Left renal pelvis (tissue), 4 donors: ENCODE measurements around the gene OXSR1. TPM values are rescaled to one million over a fixed set of nuclear protein-coding genes. Genes with fewer than 3 reads are reported as not detected.
"Not testable (repeated sequence)": the region's sequence is repeated elsewhere in the genome, so short reads cannot be mapped to it uniquely, and the experiment has no call there.

Source experiments
- DNase-seq, 4 donors: peaks; one replicate each; pipeline ENCODE4 v3.0.0-alpha.2; 2013; ENCODE audit warnings: low read depth in 4 of 4, low spot score in 3 of 4
- polyA plus RNA-seq, 4 donors: library from polyadenylated mRNA; unstranded; fragments of 120-200 nt; gene quantifications; one replicate each; pipeline ENCODE4 v1.2.1, GENCODE V29; 2013; ENCODE audit not compliant: insufficient read length in 4 of 4

OXSR1 gene
- polyA plus RNA-seq, 4 donors = 33.5 to 56.5 (median 46.8) TPM

- no peak for DNase-seq
These were observed 100.4 kb downstream of the OXSR1 start, which contains the start of gene SLC22A13 for GRCh38 chr3:38265604-38266307. SLC22A13 (plus strand) TSS chr3:38265812; CDS start chr3:38265861, 49 bp downstream.

GRCh38 chr3:38266810-38267209 lies 101.5 kb downstream of the OXSR1 start:
- no peak for DNase-seq

GRCh38 chr3:38267662-38268061 lies 102.3 kb downstream of the OXSR1 start:
- no peak for DNase-seq

- no peak for DNase-seq
These were observed 102.8 kb downstream of the OXSR1 start for GRCh38 chr3:38268087-38268486.

GRCh38 chr3:38268522-38268921 lies 103.2 kb downstream of the OXSR1 start:
- DNase-seq = no peak

- no peak for DNase-seq
These were observed 105.3 kb downstream of the OXSR1 start for GRCh38 chr3:38270606-38271005.

- DNase-seq = no peak
These were observed 106.2 kb downstream of the OXSR1 start for GRCh38 chr3:38271553-38271952.

GRCh38 chr3:38274864-38275649 lies 109.7 kb downstream of the OXSR1 start:
- no peak for DNase-seq

- no peak for DNase-seq
These were observed 110.3 kb downstream of the OXSR1 start for GRCh38 chr3:38275658-38276057.

- DNase-seq = no peak
These were observed 111.0 kb downstream of the OXSR1 start for GRCh38 chr3:38276081-38276916.

- DNase-seq = no peak
These were observed 111.7 kb downstream of the OXSR1 start for GRCh38 chr3:38276917-38277630.

GRCh38 chr3:38278841-38279240 lies 113.5 kb downstream of the OXSR1 start:
- DNase-seq = no peak

GRCh38 chr3:38281895-38282686 lies 116.8 kb downstream of the OXSR1 start, which contains the start of gene SLC22A14:
SLC22A14 (plus strand) TSS chr3:38282294; CDS start chr3:38306027, 23,733 bp downstream.
- no peak for DNase-seq

- DNase-seq = no peak
These were observed 118.7 kb downstream of the OXSR1 start for GRCh38 chr3:38283810-38284755.

- DNase-seq = no peak
These were observed 119.4 kb downstream of the OXSR1 start for GRCh38 chr3:38284756-38285150.

- not testable (repeated sequence) for DNase-seq
These were observed 124.2 kb downstream of the OXSR1 start for GRCh38 chr3:38289286-38290217.

- not testable (repeated sequence) for DNase-seq
These were observed 131.7 kb downstream of the OXSR1 start for GRCh38 chr3:38297053-38297452.
